GM12892 (cell line): ENCODE data around the gene USP48.

Experiments used
- POLR2A ChIP-seq: IDR thresholded peaks from 2 replicates; pipeline ENCODE4 v1.6.1; 2011; ENCODE audit warnings: low read depth, low read length, control low read depth
- POLR2AphosphoS5 ChIP-seq: IDR thresholded peaks from 2 replicates; pipeline ENCODE4 v1.6.1; 2011; ENCODE audit warnings: low read depth, low read length, control low read depth
- TAF1 ChIP-seq: IDR thresholded peaks from 2 replicates; pipeline ENCODE4 v1.6.1; 2011; ENCODE audit warnings: low read depth, mild to moderate bottlenecking, control low read depth, low read length, borderline replicate concordance

GRCh38 chr1:21649315-21649714 is 133.6 kb downstream of the USP48 start:
- TF ChIP-seq POLR2AphosphoS5: no peak
- no peak for TF ChIP-seq TAF1
- no peak for TF ChIP-seq POLR2A
